Cardiac septum (tissue), 1 donor: ENCODE results near the gene SPACA7. TPM values are rescaled to one million over a fixed set of nuclear protein-coding genes. Genes with fewer than 3 reads are reported as not detected.
"Not testable (repeated sequence)": the region's sequence is repeated elsewhere in the genome, so short reads cannot be mapped to it uniquely, and the experiment has no call there.

Experiments
- DNase-seq: peaks from one replicate; pipeline ENCODE4 v3.0.0-alpha.2; 2020; ENCODE audit warnings: low spot score
- intact Hi-C: fragments of 100-400 bp; cut with DNase I; formaldehyde crosslinking; loops from one replicate; pipeline ENCODE4 v1.14.0; 2022
- total RNA-seq: library from RNA; stranded (reverse); fragmentation: NEBNext Ultra II Directional; extraction: Animal tissue kit (Norgen Biotek cat#: 25700); gene quantifications from one replicate; pipeline ENCODE4 v1.2.1, GENCODE V29; 2021
- donor health status: DM: no; HTN: no; CAD: no.

SPACA7 gene
- total RNA-seq, 1 donor from 2014 or later, result not detected

GRCh38 chr13:112348642-112349345 lies 27.4 kb upstream of the SPACA7 start:
- no peak for DNase-seq
- intact Hi-C loops, result no loop called here

GRCh38 chr13:112349681-112350080 lies 26.5 kb upstream of the SPACA7 start:
- no peak for DNase-seq
- intact Hi-C loops, result no loop called here

GRCh38 chr13:112350300-112350699 lies 25.9 kb upstream of the SPACA7 start:
- intact Hi-C loops, result no loop called here
- DNase-seq, result no peak

GRCh38 chr13:112351825-112352224 lies 24.3 kb upstream of the SPACA7 start:
- DNase-seq, result no peak
- intact Hi-C loops, result no loop called here

- DNase-seq, result no peak
- intact Hi-C loops, result no loop called here
Measured at GRCh38 chr13:112353856-112354255, 22.3 kb upstream of the SPACA7 start.

GRCh38 chr13:112354330-112355273 lies 21.6 kb upstream of the SPACA7 start:
- DNase-seq, result no peak
- intact Hi-C loops, result no loop called here

- no peak for DNase-seq
- intact Hi-C loops, result no loop called here
Measured at GRCh38 chr13:112355274-112355838, 20.8 kb upstream of the SPACA7 start.

- DNase-seq, result no peak
- intact Hi-C loops, result no loop called here
Measured at GRCh38 chr13:112356190-112356589, 20.0 kb upstream of the SPACA7 start.

- DNase-seq, result no peak
- intact Hi-C loops, result no loop called here
Measured at GRCh38 chr13:112358156-112358555, 18.0 kb upstream of the SPACA7 start.

GRCh38 chr13:112362021-112362420 lies 14.1 kb upstream of the SPACA7 start:
- intact Hi-C loops, result no loop called here
- DNase-seq, result no peak

GRCh38 chr13:112363867-112364528 lies 12.2 kb upstream of the SPACA7 start:
- intact Hi-C loops, result no loop called here

GRCh38 chr13:112366907-112367646 lies 9.1 kb upstream of the SPACA7 start:
- intact Hi-C loops, result no loop called here
- DNase-seq, result no peak

More at GRCh38 chr13:112363867-112364528, 12.2 kb upstream of the SPACA7 start:
- DNase-seq, result no peak

- intact Hi-C loops, result no loop called here
- no peak for DNase-seq
Measured at GRCh38 chr13:112368883-112369282, 7.3 kb upstream of the SPACA7 start.

- intact Hi-C loops, result no loop called here
- DNase-seq, result no peak
Measured at GRCh38 chr13:112370311-112370710, 5.8 kb upstream of the SPACA7 start.

- intact Hi-C loops, result no loop called here
- no peak for DNase-seq
Measured at GRCh38 chr13:112374271-112374670, 1.9 kb upstream of the SPACA7 start.

- intact Hi-C loops, result no loop called here
- DNase-seq, result no peak
Measured at GRCh38 chr13:112391746-112392145, 15.6 kb downstream of the SPACA7 start.

GRCh38 chr13:112392719-112393118 lies 16.6 kb downstream of the SPACA7 start:
- DNase-seq, result no peak
- intact Hi-C loops, result no loop called here

- intact Hi-C loops, DNase-seq: not testable (repeated sequence)
Measured at GRCh38 chr13:112395022-112395421, 18.9 kb downstream of the SPACA7 start.

- intact Hi-C loops, DNase-seq: not testable (repeated sequence)
Measured at GRCh38 chr13:112395941-112396340, 19.8 kb downstream of the SPACA7 start.
